Activated T-helper 1 cell treated with anti-CD3 and anti-CD28 coated beads, Interleukin-2, amount 50 U/mL, for 16 hours (primary cell): Measurements from ENCODE around the gene HABP4.

ENCODE experiments used
- DNase-seq, 2 donors: peaks; one replicate each; pipeline ENCODE4 v3.0.0-alpha.2; 2020; ENCODE audit warnings: low read depth in 1 of 2, low spot score in 1 of 2

HABP4 gene

DNA sequence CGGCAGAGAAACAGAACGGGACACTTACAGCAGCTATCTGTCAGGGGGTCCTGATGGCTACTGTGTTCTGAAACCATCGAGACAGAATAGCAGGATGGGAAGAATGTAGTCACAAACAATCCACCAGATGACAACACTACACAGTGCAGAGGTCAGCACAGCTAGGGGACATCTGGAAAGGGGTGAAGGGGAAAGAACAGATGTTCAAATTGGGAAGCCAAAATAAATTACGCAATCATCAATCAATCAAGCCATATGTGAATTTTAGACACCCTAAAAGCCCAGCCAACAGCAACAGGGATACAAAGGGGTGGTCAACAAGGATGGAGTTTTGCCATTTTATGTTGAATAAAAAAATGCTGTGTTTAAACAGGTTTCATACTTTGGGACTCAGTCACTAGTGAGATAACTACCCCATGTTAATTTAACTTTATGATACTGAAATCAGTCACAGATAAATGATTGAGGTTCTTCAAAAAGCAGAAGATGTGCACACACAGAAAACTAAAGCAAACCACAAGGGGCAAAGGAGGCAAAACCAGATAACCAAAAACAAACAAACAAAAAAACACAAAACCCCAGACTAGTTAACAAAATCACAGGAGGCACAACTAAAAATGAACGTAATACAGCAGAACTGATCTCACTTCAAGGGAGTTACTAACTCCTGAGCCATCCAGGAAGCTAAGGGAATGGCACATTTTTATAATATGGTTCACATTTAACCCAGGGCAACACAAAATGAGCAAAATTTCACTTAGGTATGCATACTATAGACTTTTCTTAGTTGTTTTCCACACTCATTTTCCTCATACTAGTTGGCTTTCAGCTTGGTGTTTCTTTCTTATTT is 65.9 kb downstream of the HABP4 start:
- DNase-seq, result no peak

DNA sequence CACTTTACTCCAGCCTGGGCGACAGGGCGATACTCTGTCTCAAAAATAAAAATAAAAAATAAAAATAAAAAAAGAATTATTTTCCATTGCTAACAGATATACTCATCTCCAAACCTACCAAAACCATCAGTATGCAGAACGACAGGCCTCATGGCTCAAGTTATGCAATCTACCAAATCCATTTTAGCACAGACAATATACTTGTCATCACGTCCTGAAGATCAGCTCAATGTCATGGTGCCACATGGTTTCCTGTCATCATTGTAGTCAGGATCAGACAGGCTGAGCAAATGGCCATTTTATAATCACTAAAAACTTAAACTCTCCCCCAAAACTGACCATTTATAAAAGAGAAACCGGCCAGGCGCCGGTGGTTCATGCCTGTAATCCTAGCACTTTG is 69.1 kb downstream of the HABP4 start:
- no peak for DNase-seq

DNA sequence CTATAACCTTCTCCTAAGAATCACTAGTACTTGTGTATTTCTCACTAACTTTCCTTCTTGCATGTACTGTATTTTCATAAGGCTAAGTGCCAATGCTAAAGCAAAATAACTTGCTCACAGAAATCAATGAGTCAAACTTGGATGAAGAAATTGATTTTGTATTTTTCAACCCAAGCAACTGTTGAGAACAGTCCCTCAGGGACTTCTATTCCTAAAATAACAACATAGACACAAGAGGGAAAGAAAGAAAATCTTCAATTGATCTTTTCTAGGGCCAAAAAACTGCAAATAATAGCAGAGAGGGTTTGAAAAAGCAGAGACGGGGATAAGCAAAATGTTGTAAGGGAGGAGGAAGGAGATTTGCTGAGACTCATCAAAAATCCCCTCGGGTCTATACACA is 69.8 kb downstream of the HABP4 start:
- no peak for DNase-seq

GRCh38 chr9:96522366-96522765 is 72.4 kb downstream of the HABP4 start:
- no peak for DNase-seq

DNA sequence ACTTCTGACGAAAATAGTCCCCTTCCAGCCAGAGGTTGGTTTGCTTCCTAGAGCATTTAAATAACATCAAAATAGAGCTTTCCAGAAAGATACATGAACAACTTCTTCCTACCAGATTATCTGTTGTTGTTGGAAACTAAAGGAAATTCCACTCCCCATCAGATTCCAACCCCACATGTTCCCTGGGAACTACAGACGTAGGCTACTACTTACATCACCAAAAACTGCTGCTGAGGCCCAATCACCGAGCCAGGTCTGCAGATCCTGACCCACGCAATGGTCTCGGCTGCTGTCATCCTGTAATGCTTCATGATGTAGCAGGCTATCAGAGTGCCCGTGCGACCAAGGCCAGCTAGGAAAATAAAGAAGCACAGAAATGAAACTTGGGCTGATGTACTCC is 73.4 kb downstream of the HABP4 start:
- no peak for DNase-seq

DNA sequence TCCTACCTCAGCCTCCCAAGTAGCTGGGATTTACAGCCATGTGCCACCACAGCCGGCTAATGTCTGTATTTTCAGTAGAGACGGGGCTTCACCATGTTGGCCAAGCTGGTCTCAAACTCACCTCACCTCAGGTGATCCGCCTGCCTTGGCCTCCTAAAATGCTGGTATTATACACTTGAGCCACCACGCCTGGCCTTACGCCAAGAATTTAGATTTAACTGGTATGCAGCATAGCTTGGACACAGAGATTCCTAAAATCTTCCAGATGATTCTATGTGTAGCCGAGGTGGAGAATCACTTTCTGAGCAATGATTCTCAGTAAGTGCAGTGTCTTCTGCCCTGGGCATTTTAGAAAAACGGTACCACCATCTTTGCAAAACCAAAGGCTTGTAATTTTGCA is 74.1 kb downstream of the HABP4 start:
- DNase-seq, result no peak

GRCh38 chr9:96524764-96525163 is 74.8 kb downstream of the HABP4 start:
- no peak for DNase-seq

- DNase-seq, result no peak
Observed at GRCh38 chr9:96532173-96532572, 82.2 kb downstream of the HABP4 start.

DNA sequence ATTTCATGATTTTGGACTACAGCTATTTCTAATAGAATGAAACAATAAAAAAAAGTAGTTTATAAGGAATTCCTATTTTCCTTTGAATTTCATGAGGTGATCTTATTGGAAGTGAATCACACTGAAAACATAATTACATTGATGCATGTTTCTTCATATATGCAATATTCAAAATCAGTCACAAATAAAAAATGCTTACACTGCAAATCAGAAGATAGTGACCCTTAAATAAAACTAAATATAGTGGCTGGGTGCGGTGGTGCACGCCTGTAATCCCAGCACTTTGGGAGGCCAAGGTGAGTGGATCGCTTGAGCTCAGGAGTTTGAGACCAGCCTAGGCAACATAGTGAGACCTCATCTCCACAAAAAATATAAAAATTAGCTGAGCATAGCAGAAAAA is 90.1 kb downstream of the HABP4 start:
- DNase-seq, result no peak
